Endodermal cell (in vitro differentiated cells): ENCODE measurements around the gene STIM1. TPM values are rescaled to one million over a fixed set of nuclear protein-coding genes. Genes with fewer than 3 reads are reported as not detected.

Experiments used
- DNase-seq: peaks from one replicate; pipeline ENCODE4 v3.0.0-alpha.2; 2017
- H3K27ac ChIP-seq: 2 replicates; pipeline ENCODE4 v1.5.1; 2013; ENCODE audit warnings: mild to moderate bottlenecking, low read depth, low read length, moderate library complexity
- H3K27me3 ChIP-seq: 2 replicates; pipeline ENCODE4 v1.6.1; 2013; ENCODE audit warnings: mild to moderate bottlenecking, low read length, moderate library complexity; ENCODE audit not compliant: insufficient read depth, control insufficient read depth, poor library complexity, severe bottlenecking
- H3K36me3 ChIP-seq: 2 replicates; pipeline ENCODE4 v1.7.0; 2013; ENCODE audit warnings: mild to moderate bottlenecking, low read length, moderate library complexity; ENCODE audit not compliant: control insufficient read depth, insufficient read depth
- H3K4me1 ChIP-seq: one replicate; pipeline ENCODE4 v1.7.0; 2013; ENCODE audit warnings: low read length; ENCODE audit not compliant: control insufficient read depth, insufficient read depth
- H3K4me3 ChIP-seq: 2 replicates; pipeline ENCODE4 v1.5.1; 2013; ENCODE audit warnings: mild to moderate bottlenecking, low read length, moderate library complexity
- H3K9ac ChIP-seq: 2 replicates; pipeline ENCODE4 v1.6.1; 2013; ENCODE audit warnings: mild to moderate bottlenecking, low read length, moderate library complexity; ENCODE audit not compliant: poor library complexity, severe bottlenecking; ENCODE audit errors: extremely low read depth
- H3K9me3 ChIP-seq: 2 replicates; pipeline ENCODE4 v1.6.1; 2013; ENCODE audit warnings: mild to moderate bottlenecking, low read length, moderate library complexity; ENCODE audit not compliant: control insufficient read depth
- H3K27ac Mint-ChIP-seq: 2 replicates; pipeline ENCODE4 v1.8.0; 2020; ENCODE audit warnings: mixed read lengths
- H3K27me3 Mint-ChIP-seq: 2 replicates; pipeline ENCODE4 v1.8.0; 2021; ENCODE audit warnings: mild to moderate bottlenecking, mixed read lengths; ENCODE audit not compliant: insufficient read depth
- H3K36me3 Mint-ChIP-seq: 2 replicates; pipeline ENCODE4 v1.8.0; 2020; ENCODE audit warnings: low read depth, mixed read lengths
- H3K4me1 Mint-ChIP-seq: 2 replicates; pipeline ENCODE4 v1.8.0; 2020; ENCODE audit warnings: mixed read lengths
- H3K4me3 Mint-ChIP-seq: 2 replicates; pipeline ENCODE4 v1.8.0; 2020; ENCODE audit warnings: mild to moderate bottlenecking, moderate library complexity, mixed read lengths
- H3K9me3 Mint-ChIP-seq: 2 replicates; pipeline ENCODE4 v1.8.0; 2020; ENCODE audit warnings: mild to moderate bottlenecking, mixed read lengths
- WGBS, 2 experiments: methylation state at CpG; one replicate each; pipeline versions ENCODE4 v1.1.5 to v1.1.7; 2013; ENCODE audit warnings: missing lambda C conversion rate in 2 of 2, mixed read lengths in 1 of 2; ENCODE audit not compliant: insufficient coverage in 1 of 2, insufficient read length in 1 of 2; 5-methylcytosine and 5-hydroxymethylcytosine counted together
- total RNA-seq, 2 donors: library from RNA; stranded (reverse); fragmentation: NEBNext Ultra II Directional in 1 of 2; extraction: Animal tissue kit (Norgen Biotek cat#: 25700) in 1 of 2; gene quantifications; 2 replicates in 1 of 2; 3 replicates in 1 of 2; pipeline ENCODE4 v1.2.1, GENCODE V29; 2021
- TF ChIP-seq, protein P1 (sequence below): fragments of 200-600 bp; sonication (generic); conservative IDR thresholded peaks from 2 replicates; pipeline ENCODE4 v1.5.0; 2021; ENCODE audit warnings: antibody characterized with exemption, mild to moderate bottlenecking

STIM1 gene
- total RNA-seq, 2 donors from 2014 or later, result 20.9 to 27.9 TPM

DNA sequence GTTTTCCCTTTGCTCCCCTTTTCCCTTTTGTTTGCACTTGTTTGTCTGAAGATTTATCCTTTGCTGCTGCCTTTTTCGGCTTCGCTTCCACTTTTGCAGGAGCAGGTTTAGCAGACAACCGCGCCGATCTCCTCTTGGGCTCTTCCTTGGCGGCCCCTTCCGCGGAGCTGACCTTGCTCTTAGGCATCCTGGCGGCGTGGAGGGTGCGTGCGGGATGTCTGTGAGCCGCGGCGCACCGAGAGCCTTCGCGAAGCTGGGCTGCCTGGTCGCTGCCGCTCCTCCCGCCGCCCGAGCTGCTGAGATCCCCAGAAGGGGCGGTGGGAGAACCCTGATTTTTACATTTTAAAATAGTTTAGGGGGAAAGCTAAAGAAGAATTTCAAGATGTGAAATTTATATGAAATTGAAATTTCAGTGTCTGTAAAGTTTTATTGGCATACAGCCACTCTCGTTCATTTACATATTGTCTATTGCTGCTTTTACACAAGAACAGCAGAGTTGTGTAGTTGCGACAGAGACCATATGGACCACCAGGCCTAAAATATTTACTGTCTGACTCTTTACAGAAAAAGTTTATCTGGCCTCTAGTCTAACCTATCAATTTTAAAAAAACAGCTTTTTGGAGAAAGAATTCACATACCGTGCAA is 133.9 kb downstream of the STIM1 start:
- Histone ChIP-seq H3K36me3 (no peaks in the 10 kb centered on the region), H3K27ac (no peak overlapping the region), H3K9me3 (peaks cover 8% of the 10 kb centered on the region), H3K4me1 (no peaks in the 10 kb centered on the region), H3K27me3 (no peaks in the 10 kb centered on the region), H3K9ac (no peak overlapping the region), H3K4me3 (no peak overlapping the region)
- Mint-ChIP-seq H3K27ac (no peak overlapping the region), H3K27me3 (peaks cover 15% of the 10 kb centered on the region), H3K9me3 (peaks cover 12% of the 10 kb centered on the region), H3K4me3 (peak overlapping the region; percentile 31), H3K4me1 (peaks cover 5% of the 10 kb centered on the region), H3K36me3 (peaks cover 2% of the 10 kb centered on the region)
- peak; percentile 73 for DNase-seq
- 83 to 90% methylated on average over 11 to 27 of the region's 27 CpGs for WGBS, 2 experiments
- TF ChIP-seq, protein P1, sequence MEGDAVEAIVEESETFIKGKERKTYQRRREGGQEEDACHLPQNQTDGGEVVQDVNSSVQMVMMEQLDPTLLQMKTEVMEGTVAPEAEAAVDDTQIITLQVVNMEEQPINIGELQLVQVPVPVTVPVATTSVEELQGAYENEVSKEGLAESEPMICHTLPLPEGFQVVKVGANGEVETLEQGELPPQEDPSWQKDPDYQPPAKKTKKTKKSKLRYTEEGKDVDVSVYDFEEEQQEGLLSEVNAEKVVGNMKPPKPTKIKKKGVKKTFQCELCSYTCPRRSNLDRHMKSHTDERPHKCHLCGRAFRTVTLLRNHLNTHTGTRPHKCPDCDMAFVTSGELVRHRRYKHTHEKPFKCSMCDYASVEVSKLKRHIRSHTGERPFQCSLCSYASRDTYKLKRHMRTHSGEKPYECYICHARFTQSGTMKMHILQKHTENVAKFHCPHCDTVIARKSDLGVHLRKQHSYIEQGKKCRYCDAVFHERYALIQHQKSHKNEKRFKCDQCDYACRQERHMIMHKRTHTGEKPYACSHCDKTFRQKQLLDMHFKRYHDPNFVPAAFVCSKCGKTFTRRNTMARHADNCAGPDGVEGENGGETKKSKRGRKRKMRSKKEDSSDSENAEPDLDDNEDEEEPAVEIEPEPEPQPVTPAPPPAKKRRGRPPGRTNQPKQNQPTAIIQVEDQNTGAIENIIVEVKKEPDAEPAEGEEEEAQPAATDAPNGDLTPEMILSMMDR, result peak; percentile 41

DNA sequence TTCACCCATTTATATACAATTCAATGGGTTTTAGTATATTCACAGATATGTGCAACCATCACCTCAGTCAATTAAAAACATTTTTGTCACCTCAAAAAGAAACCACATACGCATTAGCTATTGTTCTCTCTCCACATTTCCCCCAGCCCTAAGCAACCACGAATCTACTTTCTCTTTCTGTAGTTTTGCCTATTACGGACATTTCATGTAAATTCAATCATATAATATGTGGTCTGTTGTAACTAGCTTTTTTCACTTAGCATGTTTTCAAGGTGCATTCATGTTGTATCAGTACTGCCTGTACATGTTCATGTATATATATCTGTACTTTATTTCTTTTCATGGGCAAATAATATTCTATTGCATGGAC is 134.4 kb downstream of the STIM1 start:
- peaks cover 17% of the 10 kb centered on the region for H3K9me3 Mint-ChIP-seq
- peaks cover 5% of the 10 kb centered on the region for H3K4me1 Mint-ChIP-seq
- no peak overlapping the region for H3K4me3 Mint-ChIP-seq

DNA sequence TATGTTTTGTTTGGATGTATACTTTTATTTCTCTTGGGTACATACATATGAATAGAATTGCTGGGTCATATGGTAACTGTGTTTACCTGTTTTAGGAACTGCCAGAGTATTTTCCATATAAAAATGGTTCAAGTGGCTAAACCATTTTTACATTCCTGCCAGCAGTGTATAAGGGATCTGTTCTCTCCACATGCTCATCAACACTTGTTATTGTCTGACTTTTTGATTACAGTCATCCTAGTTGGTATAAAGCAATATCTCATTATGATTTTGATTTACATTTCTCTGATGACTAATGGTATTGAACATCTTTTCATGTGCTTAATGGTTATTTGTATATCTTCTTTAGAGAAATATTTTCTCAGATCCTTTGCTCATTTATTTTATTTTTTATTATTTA is 134.9 kb downstream of the STIM1 start:
- no peak overlapping the region for H3K4me3 Mint-ChIP-seq
- Histone ChIP-seq H3K27ac (no peak overlapping the region), H3K9ac (no peak overlapping the region), H3K4me1 (no peaks in the 10 kb centered on the region), H3K27me3 (no peaks in the 10 kb centered on the region), H3K4me3 (no peak overlapping the region), H3K9me3 (peaks cover 18% of the 10 kb centered on the region), H3K36me3 (no peaks in the 10 kb centered on the region)
- H3K27ac Mint-ChIP-seq, result no peak overlapping the region
- H3K36me3 Mint-ChIP-seq, result peaks cover 2% of the 10 kb centered on the region
- peaks cover 16% of the 10 kb centered on the region for H3K27me3 Mint-ChIP-seq
- peaks cover 22% of the 10 kb centered on the region for H3K9me3 Mint-ChIP-seq
- H3K4me1 Mint-ChIP-seq, result peaks cover 5% of the 10 kb centered on the region
- no peak for DNase-seq
- TF ChIP-seq, protein P1, result no peak

More for the DNA sequence above, 134.4 kb downstream of the STIM1 start:
- Histone ChIP-seq H3K36me3 (no peaks in the 10 kb centered on the region), H3K9ac (no peak overlapping the region), H3K27ac (no peak overlapping the region), H3K9me3 (peaks cover 13% of the 10 kb centered on the region), H3K4me3 (no peak overlapping the region), H3K27me3 (no peaks in the 10 kb centered on the region), H3K4me1 (no peaks in the 10 kb centered on the region)
- DNase-seq, result no peak
- Mint-ChIP-seq H3K36me3 (peaks cover 2% of the 10 kb centered on the region), H3K27me3 (peaks cover 16% of the 10 kb centered on the region), H3K27ac (no peak overlapping the region)
- 90 to 100% methylated on average over 1 to 3 of the region's 3 CpGs for WGBS, 2 experiments
- TF ChIP-seq, protein P1, result no peak
